IMR-90 (cell line): ENCODE results near the gene GABBR2. TPM values are rescaled to one million over a fixed set of nuclear protein-coding genes. Genes with fewer than 3 reads are reported as not detected.

Source experiments
- ATAC-seq: fragments of 200-7000 bp; cut with Tn5 transposase; 2 replicates; pipeline ENCODE4 v1.9.1; 2020; ENCODE audit warnings: low read depth, mild to moderate bottlenecking, moderate library complexity
- BruUV-seq: library from RNA; stranded (reverse); fragments of 400-500 nt; replicated peaks from 2 replicates; lab custom pipeline; 2021; lab: Mats Ljungman, UMichigan
- CTCF ChIA-PET: fragments of 300-600 bp; formaldehyde crosslinking; extraction: SDS; loops from one replicate; lab custom pipeline; 2021; ENCODE audit warnings: antibody characterized with exemption; lab: Yijun Ruan, JAX
- POLR2A ChIA-PET: fragments of 300-600 bp; sonication (Branson Sonifier 250); formaldehyde crosslinking; loops from one replicate; lab custom pipeline; 2022; ENCODE audit warnings: antibody characterized with exemption; ENCODE audit not compliant: unreplicated experiment; lab: Charles Lee
- DNase-seq: peaks from one replicate; pipeline ENCODE4 v3.0.0; 2013
- H2AFZ ChIP-seq: replicated peaks from 2 replicates; pipeline ENCODE3; 2013; ENCODE audit warnings: low read length, mild to moderate bottlenecking; ENCODE audit not compliant: poor library complexity
- H2AK5ac ChIP-seq: 2 replicates; pipeline ENCODE4 v1.6.1; 2013; ENCODE audit warnings: low read depth, low read length, inconsistent platforms
- H2AK9ac ChIP-seq: replicated peaks from 2 replicates; pipeline ENCODE3; 2013; ENCODE audit warnings: mild to moderate bottlenecking, low read depth, low read length, moderate library complexity; ENCODE audit not compliant: poor library complexity
- H2BK120ac ChIP-seq: 2 replicates; pipeline ENCODE4 v1.6.1; 2013; ENCODE audit warnings: low read depth, low read length, inconsistent platforms
- H2BK15ac ChIP-seq: 3 replicates; pipeline ENCODE4 v1.6.1; 2013; ENCODE audit warnings: low read depth, low read length, inconsistent platforms
- H2BK20ac ChIP-seq: 2 replicates; pipeline ENCODE4 v1.6.1; 2013; ENCODE audit warnings: low read depth, mild to moderate bottlenecking, inconsistent platforms, low read length, moderate library complexity
- H2BK5ac ChIP-seq: 2 replicates; pipeline ENCODE4 v1.6.1; 2013; ENCODE audit warnings: mild to moderate bottlenecking, low read depth, low read length, inconsistent platforms; ENCODE audit not compliant: poor library complexity, severe bottlenecking
- H3K14ac ChIP-seq: replicated peaks from 2 replicates; pipeline ENCODE4 v1.6.1; 2013; ENCODE audit warnings: low read depth, low read length, inconsistent platforms
- H3K18ac ChIP-seq: 2 replicates; pipeline ENCODE4 v1.6.1; 2013; ENCODE audit warnings: low read depth, low read length, control low read depth
- H3K23ac ChIP-seq: 2 replicates; pipeline ENCODE4 v1.6.1; 2013; ENCODE audit warnings: low read depth, low read length, inconsistent platforms
- H3K27ac ChIP-seq: 2 replicates; pipeline ENCODE4 v1.5.1; 2013; ENCODE audit warnings: mild to moderate bottlenecking, control low read depth, low read length; ENCODE audit not compliant: insufficient read depth
- H3K27me3 ChIP-seq: 2 replicates; pipeline ENCODE4 v1.6.1; 2013; ENCODE audit warnings: low read length; ENCODE audit not compliant: control insufficient read depth, insufficient read depth
- H3K36me3 ChIP-seq: 2 replicates; pipeline ENCODE4 v1.6.1; 2013; ENCODE audit warnings: low read length, mixed read lengths; ENCODE audit not compliant: control insufficient read depth, insufficient read depth
- H3K4ac ChIP-seq: 2 replicates; pipeline ENCODE4 v1.6.1; 2013; ENCODE audit warnings: low read depth, low read length, inconsistent platforms
- H3K4me1 ChIP-seq: 2 replicates; pipeline ENCODE4 v1.6.1; 2013; ENCODE audit warnings: low read length, mixed read lengths; ENCODE audit not compliant: control insufficient read depth, insufficient read depth
- H3K4me2 ChIP-seq: 2 replicates; pipeline ENCODE4 v1.6.1; 2013; ENCODE audit warnings: low read depth, mild to moderate bottlenecking, control low read depth, low read length, moderate library complexity
- H3K4me3 ChIP-seq: 2 replicates; pipeline ENCODE4 v1.5.1; 2013; ENCODE audit warnings: low read depth, mild to moderate bottlenecking, control low read depth, low read length, moderate library complexity; ENCODE audit not compliant: insufficient read depth
- H3K56ac ChIP-seq: 2 replicates; pipeline ENCODE4 v1.6.1; 2013; ENCODE audit warnings: low read length, inconsistent platforms; ENCODE audit not compliant: insufficient read depth; ENCODE audit errors: extremely low read depth
- H3K79me1 ChIP-seq, 2 experiments: 2 replicates each; pipeline ENCODE4 v1.6.1; 2013; ENCODE audit warnings: low read length in 2 of 2, inconsistent platforms in 1 of 2, low read depth in 1 of 2
- H3K9ac ChIP-seq: 2 replicates; pipeline ENCODE4 v1.6.1; 2013; ENCODE audit warnings: low read depth, low read length, control low read depth
- H3K9me1 ChIP-seq: 2 replicates; pipeline ENCODE4 v1.6.1; 2013; ENCODE audit warnings: low read length, inconsistent platforms; ENCODE audit not compliant: insufficient read depth
- H3K9me3 ChIP-seq: 2 replicates; pipeline ENCODE4 v1.6.1; 2013; ENCODE audit warnings: low read length; ENCODE audit not compliant: control insufficient read depth, insufficient read depth
- H4K20me1 ChIP-seq: 2 replicates; pipeline ENCODE4 v1.6.1; 2013; ENCODE audit warnings: low read length, inconsistent platforms; ENCODE audit not compliant: insufficient read depth
- H4K5ac ChIP-seq: 2 replicates; pipeline ENCODE4 v1.6.1; 2013; ENCODE audit warnings: mild to moderate bottlenecking, low read depth, low read length, control low read depth
- H4K8ac ChIP-seq, 2 experiments: 2 replicates each; pipeline ENCODE4 v1.6.1; 2013; ENCODE audit warnings: low read depth in 2 of 2, low read length in 2 of 2, control low read depth in 1 of 2, inconsistent platforms in 1 of 2
- H4K91ac ChIP-seq: 2 replicates; pipeline ENCODE4 v1.6.1; 2013; ENCODE audit warnings: low read depth, low read length, inconsistent platforms; ENCODE audit not compliant: insufficient read depth
- BHLHE40 ChIP-seq: fragments of 150-350 bp; IDR thresholded peaks from 2 replicates; pipeline ENCODE4 v1.6.1; 2016; ENCODE audit warnings: mild to moderate bottlenecking, low read depth, low read length
- CEBPB ChIP-seq: IDR thresholded peaks from 2 replicates; pipeline ENCODE4 v1.6.1; 2012; ENCODE audit warnings: low read depth, low read length, improper control_type of control experiment
- CHD1 ChIP-seq: IDR thresholded peaks from 2 replicates; pipeline ENCODE4 v1.6.1; 2012; ENCODE audit warnings: low read depth, low read length, improper control_type of control experiment
- ELK1 ChIP-seq: fragments of 150-350 bp; IDR thresholded peaks from 2 replicates; pipeline ENCODE4 v1.6.1; 2016; ENCODE audit warnings: low read depth, mild to moderate bottlenecking, low read length, moderate library complexity, borderline replicate concordance
- FOS ChIP-seq: fragments of 150-350 bp; IDR thresholded peaks from 2 replicates; pipeline ENCODE4 v1.6.1; 2016; ENCODE audit warnings: low read depth, low read length
- MAFK ChIP-seq: IDR thresholded peaks from 2 replicates; pipeline ENCODE4 v1.6.1; 2012; ENCODE audit warnings: low read depth, low read length, improper control_type of control experiment
- MXI1 ChIP-seq: IDR thresholded peaks from 2 replicates; pipeline ENCODE4 v1.6.1; 2012; ENCODE audit warnings: low read depth, mild to moderate bottlenecking, low read length, moderate library complexity, borderline replicate concordance
- NFE2L2 ChIP-seq: fragments of 150-350 bp; IDR thresholded peaks from 2 replicates; pipeline ENCODE4 v1.6.1; 2016; ENCODE audit warnings: low read depth, mild to moderate bottlenecking, low read length
- RCOR1 ChIP-seq: IDR thresholded peaks from 2 replicates; pipeline ENCODE4 v1.6.1; 2012; ENCODE audit warnings: mild to moderate bottlenecking, low read length, improper control_type of control experiment; ENCODE audit not compliant: insufficient replicate concordance
- RFX5 ChIP-seq: IDR thresholded peaks from 2 replicates; pipeline ENCODE4 v1.8.0; 2012; ENCODE audit warnings: low read depth, mild to moderate bottlenecking, low read length, moderate library complexity
- SMC3 ChIP-seq: fragments of 150-350 bp; IDR thresholded peaks from 2 replicates; pipeline ENCODE4 v1.6.1; 2016; ENCODE audit warnings: low read depth, mild to moderate bottlenecking, antibody characterized with exemption, low read length, moderate library complexity
- USF2 ChIP-seq: fragments of 150-350 bp; IDR thresholded peaks from 2 replicates; pipeline ENCODE4 v1.6.1; 2017; ENCODE audit warnings: mild to moderate bottlenecking, antibody characterized with exemption, low read length, low read depth
- WGBS, 2 experiments: methylation state at CpG; one replicate each; pipeline versions ENCODE4 v1.1.5 to v1.1.7; 2013; ENCODE audit warnings: missing lambda C conversion rate in 2 of 2; ENCODE audit not compliant: insufficient read length in 1 of 2; ENCODE audit errors: extremely low coverage in 2 of 2; 5-methylcytosine and 5-hydroxymethylcytosine counted together
- dilution Hi-C: fragments of 300-500 bp; cut with HindIII; formaldehyde crosslinking; loops from one replicate; pipeline ENCODE4 v1.14.3; 2018; ENCODE audit warnings: low sequenced_read_pairs; ENCODE audit not compliant: unreplicated experiment
- in situ Hi-C: fragments of 300-500 bp; cut with MboI; formaldehyde crosslinking; loops from 3 replicates; pipeline ENCODE4 v1.14.3; 2019; ENCODE audit warnings: low sequenced_read_pairs, inconsistent platforms, mixed read lengths
- intact Hi-C: fragments of 100-400 bp; cut with micrococcal nuclease; formaldehyde crosslinking; loops from 2 replicates; pipeline ENCODE4 v1.10.0; 2022
- polyA plus RNA-seq, 3 experiments: library from polyadenylated mRNA; depleted of rRNA; stranded (reverse); fragments of >200 nt; gene quantifications; 2 replicates each; pipeline ENCODE4 v1.2.3, GENCODE V29; 2012; ENCODE audit warnings: low replicate concordance in 1 of 3
- total RNA-seq: library from RNA; depleted of rRNA; stranded (reverse); fragments of >200 nt; gene quantifications from 2 replicates; pipeline ENCODE4 v1.2.3, GENCODE V29; 2012
- TF ChIP-seq, protein P1 (sequence below): conservative IDR thresholded peaks from 2 replicates; pipeline ENCODE4 v1.5.1; 2012; ENCODE audit warnings: mild to moderate bottlenecking, low read depth, low read length, improper control_type of control experiment

The GABBR2 gene
- total and polyA plus RNA-seq, 2 of the 4 experiments (the other 2 are of a cell fraction): 14.2 to 20.3 TPM

- Histone ChIP-seq H2AFZ (peak overlapping the region; percentile 48), H2BK20ac (peak overlapping the region; percentile 66; the same call in 1 of the 2 replicates), H4K8ac (peak overlapping the region in 1 of 2 experiments; percentile 31; a peak in 1 of 4 replicates), H3K4ac (peak overlapping the region; percentile 25), H4K5ac (no peak overlapping the region), H3K27ac (no peak overlapping the region), H3K9ac (no peak overlapping the region), H3K79me1 (0 out of 4 replicates have a peak, but pooled peaks cover 0 to 4% of the 10 kb centered on the region in 2 experiments), H3K14ac (peak overlapping the region; percentile 63; the same call in 1 of the 2 replicates), H3K4me2 (no peak overlapping the region), H3K4me1 (no peaks in the 10 kb centered on the region; the same call in 1 of the 2 replicates), H3K23ac (no peak overlapping the region; the same call in 1 of the 2 replicates), H4K91ac (no peak overlapping the region; the same call in 1 of the 2 replicates), H4K20me1 (no peaks in the 10 kb centered on the region), H3K4me3 (no peak overlapping the region), H3K27me3 (no peaks in the 10 kb centered on the region), H3K9me3 (peaks cover 6% of the 10 kb centered on the region), H2AK5ac (peak overlapping the region; percentile 4; the same call in 1 of the 2 replicates), H2BK5ac (no peak overlapping the region), H2BK120ac (peak overlapping the region; percentile 50; the same call in 1 of the 2 replicates), H3K18ac (no peak overlapping the region), H3K36me3 (peaks cover 3% of the 10 kb centered on the region; the same call in 1 of the 2 replicates), H3K56ac (no peak overlapping the region), H3K9me1 (peaks cover 6% of the 10 kb centered on the region; the same call in 1 of the 2 replicates), H2AK9ac (no peak overlapping the region), H2BK15ac (0 out of 3 replicates have a peak overlapping the region, but pooled peaks have one; percentile 53)
- ATAC-seq (no peak), DNase-seq (no peak)
- dilution Hi-C loops: no loop called here
- TF ChIP-seq RCOR1 (no peak), CHD1 (no peak), FOS (no peak), MAFK (no peak), RFX5 (no peak), ELK1 (no peak), SMC3 (no peak), MXI1 (no peak), BHLHE40 (no peak), NFE2L2 (no peak), USF2 (no peak), CEBPB (no peak)
- TF ChIP-seq, protein P1, sequence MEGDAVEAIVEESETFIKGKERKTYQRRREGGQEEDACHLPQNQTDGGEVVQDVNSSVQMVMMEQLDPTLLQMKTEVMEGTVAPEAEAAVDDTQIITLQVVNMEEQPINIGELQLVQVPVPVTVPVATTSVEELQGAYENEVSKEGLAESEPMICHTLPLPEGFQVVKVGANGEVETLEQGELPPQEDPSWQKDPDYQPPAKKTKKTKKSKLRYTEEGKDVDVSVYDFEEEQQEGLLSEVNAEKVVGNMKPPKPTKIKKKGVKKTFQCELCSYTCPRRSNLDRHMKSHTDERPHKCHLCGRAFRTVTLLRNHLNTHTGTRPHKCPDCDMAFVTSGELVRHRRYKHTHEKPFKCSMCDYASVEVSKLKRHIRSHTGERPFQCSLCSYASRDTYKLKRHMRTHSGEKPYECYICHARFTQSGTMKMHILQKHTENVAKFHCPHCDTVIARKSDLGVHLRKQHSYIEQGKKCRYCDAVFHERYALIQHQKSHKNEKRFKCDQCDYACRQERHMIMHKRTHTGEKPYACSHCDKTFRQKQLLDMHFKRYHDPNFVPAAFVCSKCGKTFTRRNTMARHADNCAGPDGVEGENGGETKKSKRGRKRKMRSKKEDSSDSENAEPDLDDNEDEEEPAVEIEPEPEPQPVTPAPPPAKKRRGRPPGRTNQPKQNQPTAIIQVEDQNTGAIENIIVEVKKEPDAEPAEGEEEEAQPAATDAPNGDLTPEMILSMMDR: no peak
- intact Hi-C loops: no loop called here
- WGBS, 2 experiments: 50% methylated on average over 2 of the region's 4 CpGs; no CpG with 5 or more reads in 1 of the 2 experiments
- ChIA-PET CTCF (interaction anchor here (0.6 to 1.3 kb wide), 4 partner anchors 26 to 264 kb away, joined by 3 to 4 read pairs (median 3); no protein-coding TSS in a partner anchor), POLR2A (no interaction called here)
- in situ Hi-C loops: no loop called here
- no TSS peak for BruUV-seq
Observed at GRCh38 chr9:98364086-98364485, 344.6 kb downstream of the GABBR2 start.
